A673 (cell line): ENCODE data around the gene TBX19. TPM values are rescaled to one million over a fixed set of nuclear protein-coding genes. Genes with fewer than 3 reads are reported as not detected.

Source experiments
- BruUV-seq: library from RNA; stranded (reverse); fragments of 400-500 nt; replicated peaks from 2 replicates; lab custom pipeline; 2021; lab: Mats Ljungman, UMichigan
- CTCF ChIA-PET: fragments of 300-600 bp; sonication (Branson Sonifier 250); formaldehyde crosslinking; loops from one replicate; lab custom pipeline; 2022; ENCODE audit warnings: antibody characterized with exemption; lab: Charles Lee
- POLR2A ChIA-PET: fragments of 300-600 bp; sonication (Branson Sonifier 250); formaldehyde crosslinking; loops from one replicate; lab custom pipeline; 2022; ENCODE audit warnings: antibody characterized with exemption; ENCODE audit not compliant: low non-redundant PET; lab: Charles Lee
- DNase-seq: peaks from one replicate; pipeline ENCODE4 v3.0.0-alpha.2; 2015; ENCODE audit warnings: low spot score
- H3K27ac ChIP-seq: fragments of 200-600 bp; sonication (generic); 2 replicates; pipeline ENCODE4 v1.5.1; 2016; ENCODE audit warnings: mixed run types, low read depth, mild to moderate bottlenecking, mixed read lengths, antibody characterized with exemption, low read length; ENCODE audit not compliant: poor library complexity, severe bottlenecking
- H3K27me3 ChIP-seq: fragments of 200-600 bp; sonication (generic); replicated peaks from 2 replicates; pipeline ENCODE4 v1.6.1; 2017; ENCODE audit warnings: mixed run types, low read depth, mild to moderate bottlenecking, mixed read lengths, antibody characterized with exemption, low read length; ENCODE audit not compliant: insufficient read depth, poor library complexity
- H3K36me3 ChIP-seq: fragments of 200-600 bp; sonication (generic); 2 replicates; pipeline ENCODE4 v1.6.1; 2016; ENCODE audit warnings: mixed run types, mild to moderate bottlenecking, mixed read lengths, antibody characterized with exemption, low read length; ENCODE audit not compliant: insufficient read depth, poor library complexity, severe bottlenecking
- H3K4me1 ChIP-seq: fragments of 200-600 bp; sonication (generic); 2 replicates; pipeline ENCODE4 v1.6.1; 2017; ENCODE audit warnings: mixed run types, mild to moderate bottlenecking, mixed read lengths, antibody characterized with exemption, low read length; ENCODE audit not compliant: insufficient read depth, poor library complexity, severe bottlenecking
- H3K4me3 ChIP-seq: fragments of 200-600 bp; sonication (generic); 2 replicates; pipeline ENCODE4 v1.5.1; 2016; ENCODE audit warnings: low read depth, mixed run types, mild to moderate bottlenecking, mixed read lengths, low read length; ENCODE audit not compliant: poor library complexity, severe bottlenecking
- H3K9me3 ChIP-seq: fragments of 200-600 bp; sonication (generic); 2 replicates; pipeline ENCODE4 v1.6.1; 2016; ENCODE audit warnings: mixed run types, low read depth, mild to moderate bottlenecking, mixed read lengths, antibody characterized with exemption, low read length; ENCODE audit not compliant: poor library complexity, severe bottlenecking
- EZH2 ChIP-seq: fragments of 200-600 bp; sonication (generic); IDR thresholded peaks from 2 replicates; pipeline ENCODE4 v1.6.1; 2017; ENCODE audit warnings: borderline replicate concordance, low read depth, mild to moderate bottlenecking, mixed read lengths, antibody characterized with exemption, low read length; ENCODE audit not compliant: poor library complexity, severe bottlenecking
- intact Hi-C: fragments of 100-400 bp; cut with micrococcal nuclease; formaldehyde crosslinking; loops from one replicate; pipeline ENCODE4 v1.10.0; 2022; ENCODE audit not compliant: unreplicated experiment
- total RNA-seq: library from RNA; stranded (reverse); gene quantifications from 2 replicates; pipeline ENCODE4 v1.2.3, GENCODE V29; 2021
- TF ChIP-seq, protein P1 (sequence below): fragments of 300-800, 200-600 bp; sonication (generic); conservative IDR thresholded peaks from 2 replicates; pipeline ENCODE4 v1.5.1; 2017; ENCODE audit warnings: low read depth, mild to moderate bottlenecking, antibody characterized with exemption, low read length, moderate library complexity, mixed read lengths

Gene TBX19
- total RNA-seq, 1 experiment from 2014 or later, result 2.5 TPM

DNA sequence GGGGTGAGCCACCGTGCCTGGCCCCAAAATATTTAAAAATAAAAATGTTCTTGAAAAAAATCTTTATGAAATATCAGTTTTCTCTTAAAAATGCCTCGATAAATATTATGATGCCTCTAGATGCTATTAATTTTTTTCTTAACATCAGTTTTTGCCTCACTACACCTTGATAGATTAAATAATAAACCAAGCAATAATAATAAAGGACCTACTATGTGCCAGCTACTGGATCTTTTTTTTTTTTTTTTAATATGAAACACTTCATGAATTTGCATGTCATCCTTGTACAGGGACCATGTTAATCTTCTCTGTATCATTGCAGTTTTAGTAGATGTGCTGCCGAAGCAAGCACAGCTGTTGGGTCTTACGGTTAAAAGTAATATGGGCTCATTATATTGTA, 17.5 kb upstream of the TBX19 start:
- Histone ChIP-seq H3K9me3 (no peaks in the 10 kb centered on the region), H3K27ac (no peak overlapping the region), H3K36me3 (no peaks in the 10 kb centered on the region), H3K4me1 (no peaks in the 10 kb centered on the region), H3K27me3 (no peaks in the 10 kb centered on the region), H3K4me3 (no peak overlapping the region)
- POLR2A ChIA-PET, result no interaction called here
- no TSS peak for BruUV-seq
- TF ChIP-seq, protein P1, sequence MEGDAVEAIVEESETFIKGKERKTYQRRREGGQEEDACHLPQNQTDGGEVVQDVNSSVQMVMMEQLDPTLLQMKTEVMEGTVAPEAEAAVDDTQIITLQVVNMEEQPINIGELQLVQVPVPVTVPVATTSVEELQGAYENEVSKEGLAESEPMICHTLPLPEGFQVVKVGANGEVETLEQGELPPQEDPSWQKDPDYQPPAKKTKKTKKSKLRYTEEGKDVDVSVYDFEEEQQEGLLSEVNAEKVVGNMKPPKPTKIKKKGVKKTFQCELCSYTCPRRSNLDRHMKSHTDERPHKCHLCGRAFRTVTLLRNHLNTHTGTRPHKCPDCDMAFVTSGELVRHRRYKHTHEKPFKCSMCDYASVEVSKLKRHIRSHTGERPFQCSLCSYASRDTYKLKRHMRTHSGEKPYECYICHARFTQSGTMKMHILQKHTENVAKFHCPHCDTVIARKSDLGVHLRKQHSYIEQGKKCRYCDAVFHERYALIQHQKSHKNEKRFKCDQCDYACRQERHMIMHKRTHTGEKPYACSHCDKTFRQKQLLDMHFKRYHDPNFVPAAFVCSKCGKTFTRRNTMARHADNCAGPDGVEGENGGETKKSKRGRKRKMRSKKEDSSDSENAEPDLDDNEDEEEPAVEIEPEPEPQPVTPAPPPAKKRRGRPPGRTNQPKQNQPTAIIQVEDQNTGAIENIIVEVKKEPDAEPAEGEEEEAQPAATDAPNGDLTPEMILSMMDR, result no peak
- TF ChIP-seq EZH2, result no peak
- no peak for DNase-seq
- CTCF ChIA-PET, result no interaction called here
- intact Hi-C loops, result no loop called here

GRCh38 chr1:168264296-168264695, 16.4 kb upstream of the TBX19 start:
- POLR2A ChIA-PET, result no interaction called here
- CTCF ChIA-PET, result no interaction called here
- Histone ChIP-seq H3K27me3 (no peaks in the 10 kb centered on the region), H3K27ac (no peak overlapping the region), H3K4me1 (no peaks in the 10 kb centered on the region), H3K4me3 (no peak overlapping the region), H3K36me3 (no peaks in the 10 kb centered on the region), H3K9me3 (no peaks in the 10 kb centered on the region)
- DNase-seq, result no peak
- no TSS peak for BruUV-seq
- TF ChIP-seq, protein P1, result no peak
- no peak for TF ChIP-seq EZH2
- intact Hi-C loops, result no loop called here

- CTCF ChIA-PET, result no interaction called here
- TF ChIP-seq EZH2, result no peak
- Histone ChIP-seq H3K36me3 (no peaks in the 10 kb centered on the region), H3K4me3 (no peak overlapping the region), H3K4me1 (no peaks in the 10 kb centered on the region), H3K9me3 (no peaks in the 10 kb centered on the region), H3K27me3 (no peaks in the 10 kb centered on the region), H3K27ac (no peak overlapping the region)
- intact Hi-C loops, result no loop called here
- POLR2A ChIA-PET, result no interaction called here
- BruUV-seq, result no TSS peak
- DNase-seq, result no peak
Observed at GRCh38 chr1:168265596-168265995, 15.1 kb upstream of the TBX19 start.

- no peaks in the 10 kb centered on the region for H3K36me3 ChIP-seq
- no peak overlapping the region for H3K4me3 ChIP-seq
- POLR2A ChIA-PET, result no interaction called here
- no TSS peak for BruUV-seq
- intact Hi-C loops, result no loop called here
- H3K9me3 ChIP-seq, result no peaks in the 10 kb centered on the region
- TF ChIP-seq, protein P1, result no peak
- TF ChIP-seq EZH2, result no peak
- H3K4me1 ChIP-seq, result no peaks in the 10 kb centered on the region
- no peak for DNase-seq
- H3K27me3 ChIP-seq, result no peaks in the 10 kb centered on the region
- CTCF ChIA-PET, result no interaction called here
- H3K27ac ChIP-seq, result no peak overlapping the region
Observed at GRCh38 chr1:168266644-168267186, 14.0 kb upstream of the TBX19 start.
